ENCODE measurements around the gene TOGARAM2.

GRCh38 chr2:29009711-29010677 is 28.9 kb downstream of the TOGARAM2 start:
- TF ChIP-seq EZH2 (IDR thresholded peaks at IDR 0.05) (no peak), POLR2AphosphoS5 (IDR thresholded peaks at IDR 0.05; ENCODE audit: borderline replicate concordance, low read depth, low read length) (no peak)

Measured in SK-N-MC (cell line).